Breast epithelium (tissue), 4 donors: ENCODE results near the gene FSHB. TPM values are rescaled to one million over a fixed set of nuclear protein-coding genes. Genes with fewer than 3 reads are reported as not detected.

Experiments used
- DNase-seq, 2 donors: peaks; one replicate each; pipeline ENCODE4 v3.0.0-alpha.2; 2019; ENCODE audit warnings: low spot score in 2 of 2
- H3K27ac ChIP-seq, 2 donors: fragments of 200-600 bp; sonication (generic) in 1 of 2; one replicate each; pipeline ENCODE4 v1.5.1; 2016 to 2019; ENCODE audit warnings: mild to moderate bottlenecking in 1 of 2
- H3K27me3 ChIP-seq, 2 donors: fragments of 200-600 bp; sonication (generic) in 1 of 2; one replicate each; pipeline versions ENCODE4 v1.5.1 to v1.6.0; 2017 to 2019; ENCODE audit warnings: control low read depth in 1 of 2, mild to moderate bottlenecking in 1 of 2
- H3K36me3 ChIP-seq: fragments of 200-600 bp; one replicate; pipeline ENCODE4 v1.5.1; 2019
- H3K4me1 ChIP-seq, 2 donors: fragments of 200-600 bp; sonication (generic); one replicate each; pipeline ENCODE4 v1.5.1; 2016 to 2019; ENCODE audit warnings: control low read depth in 1 of 2
- H3K4me3 ChIP-seq, 3 donors: fragments of 200-600 bp; sonication (generic); 1 replicate in 2 of 3; 2 replicates in 1 of 3; pipeline ENCODE4 v1.5.1; 2016 to 2019; ENCODE audit warnings: mild to moderate bottlenecking in 3 of 3, moderate library complexity in 2 of 3
- H3K9me3 ChIP-seq, 2 donors: fragments of 200-600 bp; sonication (generic) in 1 of 2; one replicate each; pipeline ENCODE4 v1.5.1; 2016 to 2019; ENCODE audit warnings: control low read depth in 1 of 2
- POLR2A ChIP-seq: fragments of 450-650 bp; IDR thresholded peaks from one replicate; pipeline ENCODE4 v1.6.1; 2016; ENCODE audit warnings: antibody characterized with exemption, mild to moderate bottlenecking, moderate library complexity
- POLR2AphosphoS5 ChIP-seq, 3 donors: sonication (generic); formaldehyde crosslinking; IDR thresholded peaks; one replicate each; pipeline ENCODE4 v1.6.1; 2017; ENCODE audit warnings: antibody characterized with exemption in 3 of 3
- intact Hi-C: fragments of 100-400 bp; cut with DNase I; formaldehyde crosslinking; loops from one replicate; pipeline ENCODE4 v1.15.1; 2023; ENCODE audit warnings: low total_unique reads
- total RNA-seq, 3 donors: library from RNA; depleted of rRNA; stranded (reverse); fragments of >200 nt; gene quantifications; one replicate each; pipeline ENCODE4 v1.1.0, GENCODE V29; 2016
- TF ChIP-seq, protein P1 (sequence below), 3 donors: fragments of 450-650 bp; IDR thresholded peaks; one replicate each; pipeline ENCODE4 v1.5.1; 2016 to 2017; ENCODE audit warnings: antibody characterized with exemption in 3 of 3, mild to moderate bottlenecking in 3 of 3, moderate library complexity in 3 of 3

FSHB gene
- total RNA-seq, 3 donors from 2014 or later = not detected

DNA sequence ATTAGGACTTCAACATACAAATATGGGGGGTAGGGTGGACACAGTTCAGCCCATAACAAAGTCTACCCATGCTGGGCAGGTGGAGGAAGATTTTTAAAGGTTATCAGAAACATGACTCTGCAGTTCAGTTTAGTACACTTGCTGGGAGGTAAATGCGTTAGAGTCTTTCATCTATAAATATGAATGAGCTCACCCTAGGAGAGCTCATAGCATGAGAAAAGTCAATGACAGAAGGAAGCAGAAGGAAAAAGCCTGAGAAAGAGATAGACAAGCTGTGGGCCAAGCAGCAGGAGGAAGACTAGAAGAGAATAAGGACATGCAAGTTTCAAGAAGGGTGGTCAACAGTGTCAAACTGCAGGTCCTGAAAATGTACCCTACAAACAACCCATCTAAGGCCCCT, 27.0 kb upstream of the FSHB start:
- Histone ChIP-seq H3K4me3 (no peak overlapping the region), H3K9me3 (no peaks in the 10 kb centered on the region), H3K36me3 (no peaks in the 10 kb centered on the region), H3K27me3 (no peaks in the 10 kb centered on the region), H3K4me1 (no peaks in the 10 kb centered on the region), H3K27ac (no peak overlapping the region)
- no peak for DNase-seq
- TF ChIP-seq, protein P1, sequence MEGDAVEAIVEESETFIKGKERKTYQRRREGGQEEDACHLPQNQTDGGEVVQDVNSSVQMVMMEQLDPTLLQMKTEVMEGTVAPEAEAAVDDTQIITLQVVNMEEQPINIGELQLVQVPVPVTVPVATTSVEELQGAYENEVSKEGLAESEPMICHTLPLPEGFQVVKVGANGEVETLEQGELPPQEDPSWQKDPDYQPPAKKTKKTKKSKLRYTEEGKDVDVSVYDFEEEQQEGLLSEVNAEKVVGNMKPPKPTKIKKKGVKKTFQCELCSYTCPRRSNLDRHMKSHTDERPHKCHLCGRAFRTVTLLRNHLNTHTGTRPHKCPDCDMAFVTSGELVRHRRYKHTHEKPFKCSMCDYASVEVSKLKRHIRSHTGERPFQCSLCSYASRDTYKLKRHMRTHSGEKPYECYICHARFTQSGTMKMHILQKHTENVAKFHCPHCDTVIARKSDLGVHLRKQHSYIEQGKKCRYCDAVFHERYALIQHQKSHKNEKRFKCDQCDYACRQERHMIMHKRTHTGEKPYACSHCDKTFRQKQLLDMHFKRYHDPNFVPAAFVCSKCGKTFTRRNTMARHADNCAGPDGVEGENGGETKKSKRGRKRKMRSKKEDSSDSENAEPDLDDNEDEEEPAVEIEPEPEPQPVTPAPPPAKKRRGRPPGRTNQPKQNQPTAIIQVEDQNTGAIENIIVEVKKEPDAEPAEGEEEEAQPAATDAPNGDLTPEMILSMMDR (IDR thresholded peaks at IDR 0.05) = no peak
- TF ChIP-seq POLR2AphosphoS5 (IDR thresholded peaks at IDR 0.05) (no peak), POLR2A (no peak)
- intact Hi-C loops = no loop called here

DNA sequence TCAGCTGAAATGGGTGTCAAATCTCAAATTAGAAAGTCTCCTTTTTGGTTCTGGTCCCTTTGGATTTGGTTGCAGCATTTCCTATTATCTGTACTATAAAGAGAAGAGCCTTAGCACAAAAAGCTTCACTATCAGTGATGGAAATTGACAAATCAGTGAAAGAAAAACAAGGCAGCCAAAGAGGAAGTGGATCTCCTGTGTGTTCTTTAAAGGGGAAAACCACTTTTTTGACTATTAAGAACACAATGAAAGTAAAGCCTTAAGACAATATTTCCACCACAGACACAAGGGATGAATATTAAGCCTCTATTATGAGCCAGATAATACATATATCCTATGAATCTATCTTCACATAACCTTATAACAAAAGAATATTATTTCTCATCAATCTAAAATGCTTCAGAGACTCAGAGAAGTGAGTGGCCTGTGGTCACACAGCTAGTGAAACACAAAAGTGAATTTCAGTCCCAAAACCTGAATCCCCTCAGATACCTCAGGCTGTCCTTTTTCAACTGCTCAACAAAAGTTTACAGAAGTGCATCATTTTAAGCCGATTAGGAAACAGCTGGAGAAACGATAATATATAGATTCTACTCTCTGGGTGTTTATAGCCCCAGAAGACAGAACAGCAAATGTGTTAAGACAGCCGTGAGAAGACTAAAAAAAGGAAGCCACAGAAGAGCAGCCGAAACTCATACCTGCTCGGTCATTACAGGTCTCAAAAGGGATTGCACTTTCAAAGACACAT, 24.4 kb upstream of the FSHB start:
- no peak overlapping the region for H3K27ac ChIP-seq
- intact Hi-C loops = no loop called here
- no peak for DNase-seq

DNA sequence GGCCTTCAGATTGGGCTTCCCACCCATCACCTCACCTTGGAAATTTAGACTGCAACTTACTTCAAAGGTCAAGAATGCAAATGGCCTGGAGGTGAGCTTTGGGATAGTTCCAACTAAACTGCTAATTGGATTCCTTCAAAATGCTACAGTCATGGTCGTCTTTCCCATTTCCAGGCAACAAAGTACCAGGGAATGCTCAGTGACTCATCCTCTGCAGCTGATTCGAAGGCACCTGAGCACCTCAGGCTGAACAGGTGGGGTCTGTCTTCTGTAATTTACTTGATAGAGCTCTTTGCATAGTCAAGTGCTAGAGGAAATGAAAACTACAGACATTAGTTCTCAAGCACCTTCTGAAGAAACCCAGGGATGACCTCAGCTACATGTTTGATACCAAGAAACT, 20.5 kb upstream of the FSHB start:
- intact Hi-C loops = no loop called here

More for the DNA sequence above, 24.4 kb upstream of the FSHB start:
- Histone ChIP-seq H3K27me3 (no peaks in the 10 kb centered on the region), H3K4me3 (no peak overlapping the region), H3K9me3 (no peaks in the 10 kb centered on the region), H3K36me3 (no peaks in the 10 kb centered on the region), H3K4me1 (no peaks in the 10 kb centered on the region)
- TF ChIP-seq, protein P1 (IDR thresholded peaks at IDR 0.05) = no peak
- TF ChIP-seq POLR2AphosphoS5 (IDR thresholded peaks at IDR 0.05) (no peak), POLR2A (no peak)

DNA sequence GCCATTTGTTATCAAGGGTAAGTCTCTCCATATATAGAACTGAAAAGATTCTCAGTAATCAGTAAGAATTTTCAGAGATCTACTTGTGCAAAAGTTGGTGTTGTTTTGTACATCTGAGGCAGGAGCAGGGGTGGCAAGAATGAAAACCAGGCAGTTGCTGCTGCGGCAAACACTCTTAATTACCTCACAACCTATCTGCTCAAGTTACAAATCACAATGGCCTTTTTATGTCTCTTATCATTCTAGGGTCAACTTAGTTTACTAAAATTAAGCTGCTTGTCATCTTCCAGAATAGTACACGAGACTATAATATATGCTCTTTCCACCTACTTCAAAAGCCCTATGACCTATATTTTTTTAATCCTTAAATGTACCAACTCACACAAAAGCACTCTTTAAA, 14.3 kb upstream of the FSHB start:
- no peaks in the 10 kb centered on the region for H3K36me3 ChIP-seq
- TF ChIP-seq POLR2AphosphoS5 (IDR thresholded peaks at IDR 0.05) (no peak), POLR2A (no peak)
- TF ChIP-seq, protein P1 (IDR thresholded peaks at IDR 0.05) = no peak

More for the DNA sequence above, 20.5 kb upstream of the FSHB start:
- Histone ChIP-seq H3K4me1 (no peaks in the 10 kb centered on the region), H3K27ac (no peak overlapping the region), H3K36me3 (no peaks in the 10 kb centered on the region), H3K9me3 (no peaks in the 10 kb centered on the region), H3K4me3 (no peak overlapping the region), H3K27me3 (no peaks in the 10 kb centered on the region)
- DNase-seq = no peak
- no peak for TF ChIP-seq POLR2A
- TF ChIP-seq POLR2AphosphoS5 (IDR thresholded peaks at IDR 0.05) = no peak
- TF ChIP-seq, protein P1 (IDR thresholded peaks at IDR 0.05) = no peak

DNA sequence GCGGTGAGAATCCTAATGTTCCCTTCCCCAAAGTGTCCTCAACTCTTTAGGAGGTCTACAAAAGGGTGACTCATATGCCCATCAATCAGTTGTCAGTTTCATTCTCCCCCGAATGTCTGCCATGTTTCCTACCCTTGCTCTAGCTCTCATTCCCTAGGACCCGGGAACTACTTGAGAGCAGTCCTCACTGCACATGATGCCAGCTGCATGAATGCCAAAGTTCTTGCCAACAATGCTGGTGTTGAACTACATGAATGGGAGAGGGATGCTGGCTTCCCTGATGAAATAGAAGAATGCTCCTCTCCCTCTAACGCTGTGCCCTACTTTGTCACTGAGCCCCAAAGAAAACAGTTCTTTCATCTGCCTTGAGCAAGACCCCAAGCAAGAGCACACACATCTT, 12.5 kb upstream of the FSHB start:
- intact Hi-C loops = no loop called here
- H3K4me1 ChIP-seq = no peaks in the 10 kb centered on the region
- H3K4me3 ChIP-seq = no peak overlapping the region
- no peaks in the 10 kb centered on the region for H3K9me3 ChIP-seq
- TF ChIP-seq, protein P1 (IDR thresholded peaks at IDR 0.05) = no peak
- TF ChIP-seq POLR2AphosphoS5 (IDR thresholded peaks at IDR 0.05) = no peak
- no peak for TF ChIP-seq POLR2A
- H3K27me3 ChIP-seq = no peaks in the 10 kb centered on the region
- DNase-seq = no peak
- H3K27ac ChIP-seq = no peak overlapping the region
- no peaks in the 10 kb centered on the region for H3K36me3 ChIP-seq

More for the DNA sequence above, 14.3 kb upstream of the FSHB start:
- Histone ChIP-seq H3K4me3 (no peak overlapping the region), H3K27ac (no peak overlapping the region), H3K4me1 (no peaks in the 10 kb centered on the region), H3K9me3 (no peaks in the 10 kb centered on the region), H3K27me3 (no peaks in the 10 kb centered on the region)
- DNase-seq = no peak
- intact Hi-C loops = no loop called here
